HG03565 (cell line): ENCODE measurements around the gene SLC66A2.

ENCODE experiments used
- ATAC-seq: cut with Tn5 transposase; IDR thresholded peaks from one replicate; pipeline ENCODE4 v1.9.1; 2021; ENCODE audit warnings: mild to moderate bottlenecking, moderate library complexity; ENCODE audit not compliant: unreplicated experiment

The SLC66A2 gene

GRCh38 chr18:79904357-79905147 is 46.9 kb downstream of the SLC66A2 start:
- ATAC-seq = no peak

GRCh38 chr18:79903787-79904356 is 47.6 kb downstream of the SLC66A2 start:
- no peak for ATAC-seq

DNA sequence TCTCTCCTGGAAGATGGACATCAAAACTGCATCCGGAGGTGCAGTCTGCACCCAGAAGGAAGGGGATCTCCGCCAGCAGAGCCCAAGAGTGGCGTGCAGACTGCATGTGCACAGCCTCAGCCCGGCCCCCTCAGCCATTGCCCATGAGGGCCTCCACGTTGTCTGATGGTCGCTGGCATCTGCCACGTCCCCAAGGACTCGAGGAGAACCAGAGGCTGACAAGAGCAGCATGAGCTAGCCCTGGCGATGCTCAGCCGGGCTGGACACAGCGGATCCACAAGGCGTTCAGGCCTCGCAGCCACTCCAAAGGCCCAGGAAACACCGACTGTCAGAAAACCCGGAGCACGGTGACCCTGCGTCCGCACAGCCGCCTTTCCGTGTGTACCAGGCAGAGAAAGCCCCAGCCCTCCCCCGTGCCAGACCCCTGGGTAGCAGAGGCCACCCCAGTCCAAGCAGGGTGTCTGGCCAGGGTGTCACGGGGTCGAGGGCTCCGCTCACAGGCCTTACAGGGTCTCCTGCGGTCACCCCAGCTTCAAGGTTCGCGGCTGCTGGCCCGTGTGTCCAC is 48.3 kb downstream of the SLC66A2 start:
- no peak for ATAC-seq

DNA sequence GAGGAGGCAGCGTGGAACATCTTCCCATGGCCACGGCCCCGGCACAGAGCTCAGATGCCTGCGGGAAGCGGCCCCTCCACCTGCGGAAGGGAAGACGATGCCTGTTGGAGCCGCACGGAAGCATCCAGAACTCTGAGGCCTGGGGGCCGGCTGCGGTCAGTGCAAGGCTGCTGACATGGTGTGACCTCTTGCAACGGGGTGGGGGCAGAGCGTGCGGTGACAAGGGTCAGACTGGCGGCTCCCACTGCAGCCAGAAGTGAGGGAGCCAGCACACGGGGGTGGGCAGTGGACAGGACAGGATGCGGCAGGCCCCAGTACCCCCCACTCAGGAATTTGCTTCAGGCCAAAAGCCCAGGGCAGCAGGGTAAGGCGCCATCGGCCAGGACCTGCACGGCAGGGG is 48.8 kb downstream of the SLC66A2 start:
- ATAC-seq = no peak

DNA sequence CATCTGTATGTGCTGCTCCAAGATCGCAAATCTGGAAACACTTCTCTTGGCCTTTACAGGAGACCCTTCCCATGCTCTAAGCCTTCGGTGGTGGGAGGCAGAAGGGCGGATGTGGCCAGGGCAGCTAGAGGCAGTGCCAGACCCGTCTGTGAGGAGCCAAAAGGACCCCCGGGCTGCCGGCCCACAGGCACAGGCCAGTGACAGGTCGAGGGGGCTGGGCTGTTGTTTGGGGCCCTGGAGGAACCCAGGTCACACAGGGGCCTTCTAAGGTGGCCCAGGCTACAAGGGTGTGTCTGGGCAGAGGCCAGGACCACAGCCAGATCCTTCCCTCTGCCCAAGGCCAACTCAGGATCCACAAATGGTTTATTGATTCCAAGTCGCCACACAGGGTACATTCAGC is 49.4 kb downstream of the SLC66A2 start:
- ATAC-seq = no peak

- ATAC-seq = no peak
Measured at GRCh38 chr18:79901665-79902064, 49.8 kb downstream of the SLC66A2 start.

- ATAC-seq = no peak
Measured at GRCh38 chr18:79900610-79901570, 50.6 kb downstream of the SLC66A2 start.

DNA sequence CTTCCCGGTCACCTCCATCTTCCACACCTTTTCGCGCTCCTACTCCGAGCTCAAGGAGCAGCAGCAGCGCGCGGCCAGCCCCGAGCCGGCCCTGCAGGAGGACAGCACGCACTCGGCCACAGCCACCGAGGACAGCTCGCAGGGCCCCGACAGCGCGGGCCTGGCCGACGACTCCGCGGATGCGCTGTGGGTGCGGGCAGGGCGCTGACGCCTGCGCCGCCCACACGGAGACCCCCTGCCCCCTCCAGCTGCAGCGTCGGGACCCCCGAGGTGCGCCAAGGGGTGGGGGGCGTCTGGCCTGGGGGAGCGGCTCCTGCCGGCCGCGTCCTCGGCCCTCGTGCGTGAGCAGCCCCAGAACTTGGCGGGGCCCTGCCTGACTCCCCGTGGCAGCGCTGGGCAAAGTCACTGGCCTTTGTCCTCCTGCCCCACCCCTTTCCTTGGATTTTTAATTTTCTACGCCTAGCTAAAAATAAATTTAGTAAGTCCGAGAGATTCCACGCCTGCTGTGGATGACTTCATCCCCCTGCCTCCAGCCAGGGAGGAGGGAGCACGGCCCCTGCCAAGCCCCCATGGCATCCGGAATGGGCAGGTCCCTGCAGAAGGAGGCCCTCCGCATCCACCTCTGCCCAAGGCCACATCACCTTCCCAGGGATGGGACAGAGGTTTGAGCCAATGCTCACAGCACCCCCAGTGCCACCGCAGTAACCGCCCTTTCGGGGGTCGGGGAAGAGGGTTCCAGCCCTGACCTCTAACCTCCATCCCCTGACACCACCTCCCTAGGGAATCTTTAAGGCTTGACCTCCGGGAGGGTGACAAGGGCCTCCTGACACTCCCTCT is 51.6 kb downstream of the SLC66A2 start:
- ATAC-seq = no peak

DNA sequence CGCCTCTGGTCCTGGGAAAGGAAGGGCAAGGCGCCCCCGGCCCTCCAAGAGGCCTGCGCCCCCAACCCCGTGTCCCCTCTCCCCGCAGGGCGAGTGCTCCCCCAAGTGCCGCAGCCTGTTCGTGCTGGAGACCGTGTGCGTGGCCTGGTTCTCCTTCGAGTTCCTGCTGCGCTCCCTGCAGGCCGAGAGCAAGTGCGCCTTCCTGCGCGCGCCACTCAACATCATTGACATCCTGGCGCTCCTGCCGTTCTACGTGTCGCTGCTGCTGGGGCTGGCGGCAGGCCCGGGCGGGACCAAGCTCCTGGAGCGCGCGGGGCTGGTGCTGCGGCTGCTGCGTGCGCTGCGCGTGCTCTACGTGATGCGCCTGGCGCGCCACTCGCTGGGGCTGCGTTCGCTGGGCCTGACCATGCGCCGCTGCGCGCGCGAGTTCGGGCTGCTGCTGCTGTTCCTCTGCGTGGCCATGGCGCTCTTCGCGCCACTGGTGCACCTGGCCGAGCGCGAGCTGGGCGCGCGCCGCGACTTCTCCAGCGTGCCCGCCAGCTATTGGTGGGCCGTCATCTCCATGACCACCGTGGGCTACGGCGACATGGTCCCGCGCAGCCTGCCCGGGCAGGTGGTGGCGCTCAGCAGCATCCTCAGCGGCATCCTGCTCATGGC is 52.4 kb downstream of the SLC66A2 start:
- ATAC-seq = no peak

DNA sequence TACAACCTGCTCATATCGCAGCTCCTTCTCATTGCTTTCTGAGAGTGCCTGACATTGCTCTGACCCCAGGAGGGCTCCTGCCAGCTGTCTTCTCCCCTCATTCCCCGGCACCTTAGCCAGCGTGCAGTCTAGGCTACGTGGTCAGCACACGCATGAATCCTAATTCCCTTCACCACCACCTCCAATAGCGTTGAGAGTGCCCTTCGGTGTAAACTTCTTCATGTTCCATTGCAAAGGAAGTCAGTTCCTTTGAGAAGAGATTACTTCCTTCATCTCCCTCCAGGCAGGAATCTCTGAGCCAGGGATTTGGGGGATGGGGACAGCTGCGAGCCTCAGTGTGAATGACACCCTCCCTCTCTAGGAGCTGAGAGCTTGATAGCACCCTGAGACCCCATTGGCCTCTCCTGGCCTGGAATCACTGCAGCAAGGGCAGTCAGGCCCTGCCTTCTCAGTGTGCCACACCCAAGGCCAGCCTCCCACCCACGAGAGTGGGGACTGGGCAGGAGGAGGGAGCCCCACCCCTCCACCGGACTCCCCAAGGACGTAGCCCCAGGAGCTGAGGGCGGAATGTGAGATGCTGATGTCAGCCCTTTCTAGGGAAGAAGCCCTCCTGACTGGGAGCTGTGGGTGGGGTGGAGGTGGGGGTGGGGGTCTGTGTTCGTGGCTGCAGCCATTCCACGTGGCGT is 53.4 kb downstream of the SLC66A2 start:
- no peak for ATAC-seq

DNA sequence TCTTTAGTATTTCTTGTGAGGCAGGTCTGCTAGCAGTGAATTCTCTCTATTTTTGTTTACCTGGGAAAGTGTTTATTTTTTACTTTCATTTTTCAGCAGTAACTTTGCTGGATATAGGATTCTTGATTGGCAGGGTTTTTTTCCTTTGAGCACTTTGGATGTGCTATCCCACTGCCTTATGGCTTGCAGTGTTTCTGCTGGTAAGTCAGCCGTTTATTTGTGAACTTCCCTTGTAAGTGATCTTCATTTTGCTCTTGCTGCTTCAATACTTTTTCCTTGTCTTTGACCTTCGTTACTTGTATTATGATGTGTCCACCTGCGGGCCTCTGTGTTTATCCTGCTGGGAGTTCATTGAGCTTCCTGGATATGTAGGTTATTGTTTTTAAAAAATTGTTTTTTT is 54.7 kb downstream of the SLC66A2 start:
- no peak for ATAC-seq

DNA sequence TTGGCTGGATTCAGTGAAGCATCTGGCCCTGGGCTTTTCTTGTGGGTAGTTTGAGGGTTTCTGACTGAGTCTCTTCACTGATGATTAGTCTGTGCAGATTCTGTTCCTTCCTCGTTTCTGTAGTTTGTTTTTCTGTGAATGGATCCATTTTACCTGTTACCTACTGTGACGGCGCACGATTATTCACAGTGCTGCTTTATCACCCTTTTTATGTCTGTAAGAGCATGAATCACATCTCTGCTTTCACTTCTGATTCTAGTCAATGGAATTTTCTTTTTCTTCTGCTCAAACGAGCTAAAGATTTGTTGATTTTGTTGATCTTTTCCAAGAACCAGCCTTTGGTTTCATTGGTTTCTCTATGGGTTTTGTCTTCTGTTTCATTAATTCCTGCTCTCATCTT is 60.8 kb downstream of the SLC66A2 start:
- ATAC-seq = no peak

DNA sequence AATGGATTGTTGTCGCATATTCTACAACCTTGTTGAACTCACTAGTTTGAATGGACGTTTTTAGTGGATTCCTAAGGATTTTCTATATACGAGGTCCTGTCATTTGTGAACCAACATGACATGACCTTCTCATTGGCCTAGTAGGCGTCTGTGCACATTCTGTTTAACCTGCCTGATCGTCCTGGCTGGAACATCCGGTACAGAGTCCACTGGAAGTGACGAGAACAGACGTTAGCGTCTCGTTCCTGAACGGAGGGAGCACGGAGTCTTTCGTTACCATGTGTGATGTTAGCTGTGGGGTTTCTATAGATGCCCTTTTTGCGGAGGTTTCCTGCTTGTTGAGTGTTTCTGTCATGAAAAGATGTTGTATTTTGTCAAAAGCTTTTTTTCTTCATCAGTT is 61.9 kb downstream of the SLC66A2 start:
- ATAC-seq = no peak

- ATAC-seq = no peak
Measured at GRCh38 chr18:79888016-79888415, 63.4 kb downstream of the SLC66A2 start.

DNA sequence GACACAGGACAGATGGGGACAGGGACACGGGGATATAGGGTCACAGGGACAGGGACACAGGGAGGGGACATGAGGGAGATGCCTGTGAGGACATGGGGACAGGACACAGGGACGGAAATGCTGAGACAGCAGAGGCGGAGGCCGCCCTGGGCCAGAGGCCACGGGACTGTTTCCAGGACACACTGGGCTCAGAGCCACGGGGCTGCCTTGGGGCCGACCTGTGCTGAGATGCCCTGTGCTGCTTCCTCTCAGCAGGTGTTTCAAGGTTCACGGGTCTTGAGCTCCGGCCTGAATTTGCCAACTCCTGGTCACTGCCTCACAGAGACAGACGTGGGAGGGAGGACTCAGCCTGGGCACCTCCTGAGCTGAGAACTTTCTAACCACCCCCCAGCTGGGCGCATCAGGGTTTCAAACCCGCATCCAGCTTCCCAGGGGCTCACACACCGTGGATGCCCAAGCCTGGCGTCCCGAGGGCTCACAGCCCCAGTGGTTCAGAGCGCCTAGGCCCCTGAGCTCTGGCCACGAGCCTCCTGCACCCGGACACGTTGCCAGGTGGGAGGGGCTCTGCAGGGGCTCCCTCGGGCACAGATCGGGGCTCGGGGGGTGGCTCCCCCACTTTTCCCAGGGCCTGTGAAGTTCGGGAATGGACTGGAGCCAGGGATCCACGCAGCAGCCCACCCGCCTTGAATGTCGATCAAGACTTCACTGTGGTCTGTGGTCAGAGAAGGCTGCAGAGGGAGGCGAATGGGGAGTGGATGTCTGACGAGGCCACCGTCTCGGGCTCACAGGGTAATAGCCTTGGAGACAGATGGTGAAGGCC is 64.1 kb downstream of the SLC66A2 start:
- ATAC-seq = no peak

DNA sequence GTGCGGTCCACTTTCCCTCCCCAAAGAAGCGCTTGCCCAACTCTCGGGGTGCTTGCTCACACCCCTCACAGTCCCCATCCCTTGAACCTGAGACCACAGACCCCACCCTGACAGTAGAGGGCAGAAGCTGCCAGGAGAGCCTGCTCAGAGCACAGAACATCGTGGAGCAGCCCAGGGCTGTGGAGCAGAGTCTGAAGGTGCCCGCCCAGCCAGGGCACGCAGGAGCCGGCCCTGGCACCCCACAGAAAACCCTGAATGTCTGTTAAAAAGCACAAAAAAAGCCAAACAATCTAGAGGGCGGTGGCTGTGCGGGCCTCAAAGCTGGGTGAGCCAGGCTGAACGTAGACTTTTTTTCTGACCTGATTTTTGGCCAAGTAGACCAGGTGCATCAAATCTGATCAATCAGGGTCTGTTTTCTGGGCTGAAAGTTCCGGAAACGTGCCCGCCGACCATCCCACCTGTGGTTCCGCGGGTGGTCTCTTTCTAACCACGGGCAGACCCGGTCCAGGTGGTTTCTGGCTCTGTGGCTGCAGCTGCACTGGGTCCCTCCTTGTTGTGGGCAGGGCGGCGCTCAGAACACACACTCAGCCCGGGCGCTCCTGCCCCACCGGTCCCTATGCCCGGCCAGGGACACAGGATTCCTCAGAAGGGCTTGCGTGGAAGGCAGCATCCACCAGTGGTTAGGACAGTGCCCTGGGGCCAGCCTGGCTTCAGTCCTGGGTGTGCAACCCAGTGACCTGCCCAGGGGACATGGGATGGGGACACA is 66.3 kb downstream of the SLC66A2 start:
- no peak for ATAC-seq

DNA sequence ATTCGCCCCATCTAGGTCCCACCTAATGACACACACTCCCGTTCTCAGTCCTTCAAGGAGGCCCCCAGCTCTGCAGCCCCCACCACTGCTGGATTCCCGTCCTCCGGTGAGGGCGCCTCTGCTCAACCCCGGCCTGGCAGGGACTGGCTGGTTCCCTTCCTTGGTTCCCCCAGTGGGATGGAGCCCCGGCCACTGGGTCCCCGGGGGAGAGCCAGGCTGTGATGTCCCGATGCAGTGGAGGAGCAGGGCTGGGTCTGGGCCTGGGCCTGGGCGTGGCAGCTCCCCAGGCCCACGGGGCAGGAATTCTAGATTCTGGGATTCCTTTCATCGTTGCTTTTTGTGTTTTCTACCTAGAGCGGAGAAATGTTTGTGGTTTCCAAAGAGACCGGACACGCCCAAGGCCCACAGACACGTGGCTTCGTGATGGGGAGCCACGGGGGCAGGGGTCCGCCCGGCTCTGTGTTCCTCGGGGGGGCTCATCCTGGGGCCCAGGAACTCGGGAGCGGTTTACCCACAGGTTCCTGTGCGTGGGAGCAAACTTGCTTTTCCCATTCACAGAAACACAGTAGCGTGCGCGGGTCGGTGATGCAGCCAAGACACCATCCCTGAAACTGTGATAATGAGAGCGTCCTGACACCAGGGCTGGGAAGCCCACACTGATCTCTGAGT is 67.0 kb downstream of the SLC66A2 start:
- no peak for ATAC-seq
